Measurements from ENCODE around the gene GUCA2B.

Gene GUCA2B

DNA sequence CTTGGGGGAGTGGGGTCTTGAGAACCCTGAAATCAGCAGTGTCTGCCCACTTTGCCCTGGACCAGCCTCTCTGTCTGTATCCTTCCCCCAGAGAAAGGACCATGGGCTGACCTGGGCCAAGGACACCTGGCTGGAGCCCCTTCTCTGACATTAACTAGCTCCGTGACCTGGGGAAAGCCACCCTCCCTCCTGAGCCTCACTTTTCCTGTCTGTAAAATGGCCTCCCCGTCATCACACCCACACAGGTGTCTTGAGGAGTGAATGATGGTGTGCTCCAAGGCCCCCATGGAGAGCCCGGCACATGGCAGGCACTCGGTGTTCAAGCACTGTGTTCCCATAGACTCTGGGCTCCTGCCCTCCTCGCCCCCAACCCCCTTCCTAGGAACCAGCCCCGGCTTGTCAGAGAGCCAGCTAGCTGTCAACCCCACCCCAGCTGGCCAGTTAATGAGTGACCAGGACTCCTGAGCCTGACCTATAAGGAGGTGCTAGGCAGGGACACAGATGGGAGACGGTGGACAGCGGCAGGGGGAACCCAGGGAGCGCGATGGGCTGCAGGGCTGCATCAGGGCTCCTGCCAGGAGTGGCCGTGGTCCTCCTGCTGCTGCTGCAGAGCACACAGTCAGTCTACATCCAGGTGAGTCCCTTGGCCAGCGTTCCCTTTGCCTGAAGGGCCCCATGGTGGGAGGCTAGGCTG is at the start of gene GUCA2B:
TSS of gene GUCA2B (plus strand) at position 504 of the 694 bp plus-strand sequence. CDS start at position 545, 41 bp downstream.
- DNase-seq = no peak

DNA sequence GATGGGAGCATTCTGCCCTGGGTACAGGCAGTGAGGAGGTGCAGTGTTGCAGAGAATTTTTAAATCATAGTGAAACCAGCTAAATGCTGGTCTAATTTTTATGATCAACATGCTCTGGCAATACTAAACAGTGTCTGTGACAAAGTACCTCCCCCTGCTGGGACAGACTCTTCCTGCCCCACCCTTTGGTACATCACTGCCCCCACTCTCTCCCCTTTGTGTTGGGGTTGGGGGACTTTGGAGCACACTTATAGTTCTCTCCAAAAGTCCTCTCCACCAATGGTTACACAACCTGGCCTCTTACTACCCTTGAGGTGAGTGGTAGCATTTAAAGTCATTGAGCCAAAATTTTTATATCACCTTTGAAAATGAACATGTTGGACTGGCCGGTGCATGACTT is 48.2 kb upstream of the GUCA2B start:
- no peak for DNase-seq

DNA sequence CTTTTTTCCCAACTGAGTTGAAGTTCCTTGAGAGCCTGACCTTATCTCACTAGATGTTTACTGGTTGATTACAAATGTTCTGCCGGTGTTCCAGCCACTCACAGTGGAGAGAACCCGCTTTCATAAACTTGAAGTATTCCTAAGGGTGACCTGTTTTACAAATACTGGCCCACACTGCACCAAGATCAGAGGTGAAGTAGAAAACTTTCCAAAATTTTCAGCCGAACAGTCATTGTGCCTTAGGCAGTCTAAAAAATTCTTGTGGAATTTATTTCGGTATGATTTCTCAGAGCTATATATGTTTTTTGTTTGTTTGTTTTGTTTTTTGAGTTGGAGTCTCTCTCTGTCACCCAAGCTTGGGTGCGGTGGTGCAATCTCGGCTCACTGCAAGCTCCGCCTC is 44.9 kb upstream of the GUCA2B start:
- DNase-seq = no peak

DNA sequence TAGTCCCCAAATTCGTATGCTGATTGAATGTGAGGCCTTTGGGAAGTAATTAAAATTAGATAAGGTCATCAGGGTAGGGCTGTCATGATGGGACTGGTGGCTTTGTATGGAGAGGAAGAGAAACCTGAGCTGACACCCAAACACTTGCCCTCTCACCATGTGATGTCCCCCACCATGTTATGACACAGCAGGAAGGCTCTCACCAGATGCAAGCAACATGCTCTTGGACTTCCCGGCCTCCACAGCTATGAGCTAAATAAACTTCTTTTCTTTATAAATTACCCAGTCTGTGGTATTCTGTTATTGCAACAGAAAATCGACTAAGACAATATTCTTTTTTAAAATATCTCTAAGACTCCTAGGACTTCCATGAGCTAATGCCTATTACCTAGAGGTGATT is 43.6 kb upstream of the GUCA2B start:
- no peak for DNase-seq

DNA sequence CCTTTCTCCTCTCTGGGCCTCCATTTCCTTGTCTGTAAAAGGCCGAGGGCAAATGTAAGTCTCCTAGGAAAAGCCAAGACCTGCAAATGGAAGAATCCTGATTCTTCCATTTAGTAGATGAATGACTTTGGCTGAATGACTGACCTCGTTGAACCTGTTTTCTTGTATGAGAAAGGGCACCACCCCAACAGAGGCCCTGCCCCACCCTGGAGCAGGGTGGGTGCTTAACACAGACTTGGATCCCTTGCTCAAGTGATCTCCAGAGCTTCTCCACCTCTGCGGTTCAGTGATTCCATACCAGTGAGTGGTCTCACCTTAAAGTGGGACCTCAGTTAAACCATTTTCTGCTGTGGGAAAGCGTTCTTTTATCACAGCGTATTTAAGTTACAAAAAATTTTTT is 39.0 kb upstream of the GUCA2B start:
- no peak for DNase-seq

DNA sequence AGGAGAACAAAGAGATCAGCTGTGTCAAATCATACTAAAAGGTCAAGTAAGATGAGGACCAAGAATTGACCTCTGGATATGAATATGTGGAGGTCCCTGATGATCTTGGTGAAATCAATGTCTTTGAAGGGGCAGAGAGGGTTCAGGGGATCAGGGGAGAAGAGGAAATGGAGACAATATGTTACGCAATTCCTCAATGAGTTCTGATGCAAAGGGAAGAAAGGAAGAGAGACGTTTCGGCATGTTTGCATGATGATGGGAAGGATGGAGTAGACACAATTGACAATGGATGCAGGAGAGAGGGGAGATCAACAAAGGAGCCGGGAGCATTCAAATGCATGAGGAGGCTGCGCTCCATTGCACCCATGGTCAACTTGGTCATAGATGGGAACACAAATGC is 36.0 kb upstream of the GUCA2B start:
- no peak for DNase-seq

DNA sequence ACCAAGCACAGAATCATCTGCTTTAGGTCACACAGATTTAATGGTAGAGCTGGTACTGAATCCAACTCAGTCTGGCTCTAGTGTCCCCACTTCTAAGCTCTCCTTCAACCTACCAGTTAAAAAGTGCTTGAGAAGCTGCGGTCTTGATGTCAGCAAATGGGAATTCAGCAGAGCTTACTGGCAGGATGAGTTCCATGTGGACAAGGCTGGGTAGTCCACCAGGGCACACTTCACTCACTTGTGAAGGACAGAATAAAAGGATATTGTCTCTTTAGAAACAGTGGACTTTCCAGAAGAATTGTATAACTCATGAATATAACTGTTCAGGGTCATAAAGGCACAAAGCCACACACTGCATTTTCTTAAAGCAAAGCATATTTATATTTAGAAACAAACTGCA is 35.1 kb upstream of the GUCA2B start:
- no peak for DNase-seq

DNA sequence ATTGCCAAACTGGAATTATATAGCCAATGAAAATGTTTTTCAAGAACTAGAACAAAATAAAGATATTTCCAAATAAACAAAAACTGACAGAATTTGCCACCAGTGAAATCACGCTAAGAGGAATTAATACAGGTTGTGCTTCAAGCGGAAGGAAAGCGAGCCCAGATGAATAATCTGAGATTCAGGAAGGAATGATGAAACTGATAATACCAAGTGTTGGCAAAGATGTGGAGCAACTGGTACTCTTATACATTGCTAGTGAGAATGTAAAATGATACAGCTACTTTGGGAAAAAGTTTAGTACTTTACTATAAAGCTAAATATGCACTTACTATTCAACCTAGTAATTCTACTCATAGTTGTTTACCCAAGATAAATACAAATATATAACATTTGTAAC is 30.8 kb upstream of the GUCA2B start:
- no peak for DNase-seq

DNA sequence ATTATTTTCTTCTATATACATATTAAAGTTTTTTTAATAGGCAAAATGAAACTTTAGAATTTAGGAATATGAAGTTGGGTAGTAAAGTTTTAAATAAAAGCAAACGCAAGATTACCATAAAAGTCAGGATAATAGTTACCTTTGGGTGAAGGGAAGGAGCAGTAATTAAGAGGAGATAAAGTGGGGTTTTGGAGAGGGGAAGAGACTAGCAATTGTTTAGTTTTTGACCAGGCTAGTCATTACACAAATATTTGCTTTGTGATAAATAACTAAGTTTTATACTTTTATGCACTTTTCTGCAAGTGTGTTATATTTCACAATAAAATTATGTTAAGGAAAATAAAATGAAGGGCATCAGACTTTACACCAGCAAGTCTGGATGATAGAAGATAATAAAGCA is 27.7 kb upstream of the GUCA2B start:
- no peak for DNase-seq

DNA sequence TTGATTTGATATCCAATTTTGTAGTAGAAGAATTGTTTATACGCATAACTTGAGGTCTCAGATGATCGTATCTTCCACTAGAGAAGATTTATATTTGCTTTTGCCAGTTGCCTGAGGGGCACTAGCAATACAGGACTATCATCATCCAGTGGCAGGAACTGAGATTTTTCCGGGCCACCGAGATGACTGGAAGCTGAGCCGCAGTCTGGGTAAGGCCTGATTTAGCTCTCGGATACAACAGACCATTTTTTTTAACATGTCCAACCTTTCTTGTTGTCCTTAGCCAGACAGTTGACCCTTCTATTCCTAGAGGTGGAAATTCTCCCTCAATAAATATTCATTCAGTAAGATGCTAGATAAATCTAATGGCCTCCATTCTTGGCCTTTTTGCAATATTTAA is 25.4 kb upstream of the GUCA2B start:
- no peak for DNase-seq

DNA sequence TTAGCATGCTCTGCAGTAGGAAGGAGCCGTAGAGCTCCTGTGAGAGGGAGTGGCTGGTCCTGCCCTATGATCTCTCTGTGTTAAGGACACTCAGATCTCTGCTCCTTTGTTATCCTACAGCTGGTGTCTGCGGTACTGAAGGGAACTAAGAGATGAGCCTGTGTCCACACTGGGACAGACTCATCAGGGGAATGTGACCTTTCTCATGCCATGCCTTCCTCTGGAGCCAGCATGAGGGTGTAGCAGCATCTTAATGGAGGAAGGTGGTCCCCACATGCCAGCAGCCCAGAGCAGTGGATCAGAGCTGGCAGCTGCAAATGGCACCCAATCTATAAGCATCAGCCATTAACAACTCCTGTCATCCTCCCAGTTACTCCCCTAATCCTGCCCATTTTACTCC is 24.7 kb upstream of the GUCA2B start:
- no peak for DNase-seq

DNA sequence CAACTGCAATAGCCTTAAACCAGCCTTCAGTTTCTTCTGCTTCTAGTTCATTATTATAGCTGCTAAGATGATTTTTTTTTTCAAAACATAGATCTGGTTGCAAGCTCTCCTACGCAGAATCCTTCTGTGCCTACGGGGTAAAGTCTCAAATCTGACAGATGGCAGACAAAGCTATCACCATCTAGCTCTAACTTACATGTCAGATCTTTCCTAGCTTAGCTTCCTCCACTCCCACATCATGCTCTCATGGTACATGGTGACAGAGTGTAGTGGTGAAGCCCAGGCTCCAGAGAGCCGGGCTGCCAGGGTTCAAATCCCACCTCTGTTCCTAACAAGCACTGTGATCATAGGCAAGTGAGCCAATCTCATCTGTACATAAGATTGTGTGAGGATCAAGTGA is 24.2 kb upstream of the GUCA2B start:
- DNase-seq = no peak

DNA sequence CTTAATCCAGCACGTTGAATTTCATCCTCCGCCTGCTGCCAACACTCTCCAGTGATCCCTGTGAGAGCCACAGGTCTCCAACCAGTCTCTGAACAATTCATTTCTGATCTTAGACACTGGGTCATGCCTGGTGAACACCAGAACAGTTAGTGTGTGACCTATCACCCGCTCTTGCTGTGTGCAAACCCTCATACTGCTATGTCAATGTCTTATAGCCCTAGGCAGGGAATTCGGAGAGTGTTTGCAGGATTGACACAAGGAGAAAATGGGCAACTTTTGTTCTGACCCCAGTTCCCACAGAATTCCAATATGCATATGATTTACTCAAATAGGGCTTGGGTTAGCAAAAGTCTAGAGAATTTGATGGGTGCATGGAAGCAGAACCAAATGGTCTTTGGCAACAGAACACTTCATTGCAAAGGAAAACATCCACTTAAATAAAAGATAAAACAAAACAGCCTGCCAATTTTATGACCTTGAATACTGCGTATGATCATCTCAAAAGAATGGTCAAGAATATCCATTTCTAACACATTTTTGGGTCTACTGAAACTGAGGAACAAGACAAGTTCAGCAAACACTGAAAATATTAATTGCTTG is 23.0 kb upstream of the GUCA2B start:
- DNase-seq = no peak

DNA sequence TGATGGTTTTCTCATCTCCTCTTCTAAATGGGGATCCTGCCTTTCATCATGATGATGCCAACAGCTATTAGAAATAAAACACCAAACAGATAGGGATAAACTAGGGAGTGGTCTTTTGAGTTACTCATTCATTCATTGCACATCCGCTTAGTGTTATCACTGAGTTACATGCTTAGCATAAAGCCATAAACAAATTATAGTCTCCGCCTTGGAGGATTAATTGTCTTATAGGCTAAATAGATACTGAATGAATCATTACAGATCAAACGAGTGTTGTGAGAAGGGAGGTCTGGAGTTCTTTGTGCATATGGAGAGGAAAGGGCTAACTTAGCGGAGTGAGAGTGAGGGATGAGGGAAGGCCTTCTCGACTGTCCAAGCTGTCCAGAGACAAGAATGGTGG is 19.8 kb upstream of the GUCA2B start:
- DNase-seq = no peak

DNA sequence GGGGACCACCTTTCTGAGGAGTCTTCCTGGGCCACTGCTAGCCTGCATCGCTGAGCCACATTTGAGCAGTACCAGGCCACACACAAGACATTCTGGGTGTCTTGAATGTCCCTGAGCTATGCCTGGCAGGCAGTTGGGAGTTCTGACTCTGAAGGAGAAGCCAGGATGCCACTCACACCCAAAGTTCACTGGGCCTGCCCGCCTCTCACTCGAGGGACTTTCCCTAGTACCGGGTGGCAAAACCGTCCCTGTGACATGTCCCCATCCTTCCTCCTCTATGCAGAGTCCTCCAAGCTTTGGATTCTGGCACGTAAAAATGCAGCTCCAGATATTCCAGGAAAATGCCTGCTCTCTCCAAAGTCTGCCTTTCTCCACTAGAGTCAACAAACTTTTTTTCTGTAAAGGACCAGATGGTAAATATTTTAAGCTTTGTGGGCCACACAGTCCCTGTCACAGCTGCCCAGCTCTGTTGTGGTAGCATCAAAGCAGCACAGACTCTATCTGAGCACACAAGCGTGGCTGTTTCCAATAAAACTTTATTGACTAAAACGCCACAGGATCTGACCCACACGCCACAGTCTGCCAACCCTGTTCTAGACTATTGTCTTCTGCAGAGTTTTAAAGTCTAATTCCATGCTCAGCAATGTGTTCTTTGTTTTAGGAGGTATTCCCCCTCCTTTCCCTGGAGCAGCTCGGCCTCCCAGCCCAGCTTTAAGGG is 19.2 kb upstream of the GUCA2B start:
- no peak for DNase-seq

DNA sequence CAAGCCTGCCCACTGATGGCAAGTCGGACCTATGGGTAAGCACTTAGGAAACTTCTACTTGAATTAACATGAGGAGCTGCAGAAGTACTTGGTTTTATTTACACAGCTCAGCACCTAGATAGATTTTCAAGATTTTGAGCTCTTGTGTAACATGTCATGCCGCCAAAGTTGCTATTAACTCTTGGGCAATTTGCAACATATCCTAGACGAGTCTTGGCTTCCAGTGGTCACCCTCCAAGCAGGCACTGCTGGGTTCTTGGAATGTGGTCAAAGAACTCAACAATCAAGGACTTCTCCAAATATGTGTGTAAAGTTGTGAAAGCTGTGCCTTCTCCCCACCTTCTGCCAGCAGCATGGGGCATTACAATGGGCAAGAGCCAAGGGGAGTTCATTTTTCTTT is 17.8 kb upstream of the GUCA2B start:
- DNase-seq = no peak

DNA sequence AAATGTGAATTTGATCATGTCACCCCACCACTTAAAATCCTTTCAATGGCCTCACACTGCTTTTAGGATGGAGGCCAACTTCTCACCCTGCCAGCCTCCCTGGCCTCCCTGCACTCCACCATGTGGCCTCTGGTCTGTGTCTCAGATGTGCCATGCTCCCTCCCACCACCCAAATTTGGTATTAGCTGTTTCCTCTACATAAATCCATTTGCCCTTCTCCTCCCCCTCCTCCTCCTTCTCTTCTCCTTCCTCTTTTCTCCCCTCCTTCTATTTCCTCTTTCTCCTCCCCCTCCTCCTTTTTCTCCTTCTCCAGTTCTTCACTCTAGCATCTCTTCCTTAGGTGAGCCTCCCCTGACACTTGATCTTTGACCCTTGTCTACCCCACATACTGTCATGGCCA is 16.7 kb upstream of the GUCA2B start:
- DNase-seq = no peak

DNA sequence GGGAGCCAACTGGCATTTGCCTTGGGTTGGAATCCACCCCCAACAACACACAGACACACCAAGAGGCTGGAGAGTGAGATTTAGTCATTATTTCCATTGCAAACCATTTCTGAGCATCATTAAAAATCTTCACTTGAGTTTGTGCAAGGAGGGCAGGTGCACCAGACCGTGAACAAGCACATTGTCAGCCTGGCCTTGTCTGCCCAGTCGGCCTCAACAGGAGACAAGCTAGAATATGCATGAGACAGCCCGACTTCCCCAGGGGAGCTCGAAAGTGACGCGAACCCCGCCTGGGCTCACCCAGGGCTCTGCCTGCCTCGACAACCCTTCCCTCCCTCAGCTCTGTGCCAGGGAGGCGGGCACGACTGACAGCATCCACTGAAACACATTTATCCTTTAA is 15.4 kb upstream of the GUCA2B start:
- no peak for DNase-seq

DNA sequence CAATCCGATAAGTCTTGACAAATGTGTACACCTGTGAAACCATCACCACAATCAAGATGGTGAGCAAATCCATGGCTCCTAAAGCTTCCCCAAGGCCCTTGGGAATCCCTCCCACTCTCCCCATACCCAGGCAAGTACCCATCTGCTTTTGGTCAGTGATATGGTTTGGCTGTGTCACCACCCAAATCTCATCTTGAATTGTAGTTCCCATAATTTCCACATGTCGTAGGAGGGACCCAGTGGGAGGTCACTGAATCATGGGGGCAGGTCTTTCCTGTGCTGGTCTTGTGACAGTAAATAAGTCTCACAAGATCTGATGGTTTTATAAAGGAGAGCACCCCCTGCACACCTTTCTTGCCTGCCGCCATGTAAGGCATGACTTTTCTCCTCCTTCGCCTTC is 14.6 kb upstream of the GUCA2B start:
- no peak for DNase-seq

DNA sequence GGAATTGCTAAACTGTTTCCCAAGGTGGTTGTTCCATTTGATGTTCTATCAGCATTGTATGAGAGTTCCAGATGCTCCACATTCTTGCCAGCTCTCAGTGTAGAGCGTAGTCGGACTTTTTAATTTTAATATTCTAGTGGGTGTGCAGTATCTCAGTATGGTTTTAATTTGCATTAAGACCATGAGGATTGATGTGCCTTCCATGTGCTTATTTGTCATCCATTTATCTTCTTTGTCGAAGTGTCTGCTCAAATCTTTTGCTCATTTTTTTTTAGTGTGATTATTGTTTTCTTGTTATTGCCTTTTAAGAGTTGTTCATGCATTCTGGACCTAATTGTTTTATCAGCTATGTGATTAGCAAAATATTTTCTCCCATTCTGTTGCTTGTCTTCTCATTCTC is 13.8 kb upstream of the GUCA2B start:
- no peak for DNase-seq

DNA sequence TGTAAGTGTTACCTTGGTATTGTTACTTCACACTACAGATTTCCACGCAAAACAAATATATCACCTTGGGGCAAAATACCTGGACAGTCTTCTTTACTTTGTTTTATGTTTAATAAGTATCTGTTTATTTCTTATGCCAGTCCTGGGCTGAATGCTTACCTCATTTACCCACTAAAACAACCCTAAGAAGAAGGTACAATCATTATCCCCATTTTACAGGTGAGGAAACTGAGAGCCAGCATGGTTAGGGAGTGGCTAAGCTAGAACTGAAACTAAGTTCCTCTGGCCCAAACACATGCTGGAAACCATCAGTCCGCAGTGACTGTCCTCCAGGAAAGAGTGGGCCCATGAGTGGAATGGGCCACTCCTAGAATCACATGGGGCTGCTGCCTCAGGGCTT is 13.0 kb upstream of the GUCA2B start:
- no peak for DNase-seq

DNA sequence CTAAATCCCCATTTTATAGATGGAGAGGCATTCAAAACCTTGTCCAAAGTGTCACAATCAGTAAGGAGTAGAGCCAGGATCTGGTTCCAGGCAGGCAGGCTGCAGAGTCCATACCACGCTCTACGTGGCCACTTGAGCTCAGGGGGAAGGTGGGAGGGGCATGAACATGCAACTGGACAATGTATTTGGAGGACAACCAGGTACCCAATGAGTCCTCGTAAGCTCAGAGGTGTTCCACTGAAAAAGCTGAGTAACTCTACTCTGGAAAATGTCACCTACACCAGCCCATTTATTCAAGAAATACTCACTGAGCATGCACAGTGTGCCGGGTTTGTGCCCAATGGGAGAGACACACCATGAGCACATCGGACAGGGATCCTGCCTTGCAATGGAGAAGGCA is 11.2 kb upstream of the GUCA2B start:
- DNase-seq = no peak

DNA sequence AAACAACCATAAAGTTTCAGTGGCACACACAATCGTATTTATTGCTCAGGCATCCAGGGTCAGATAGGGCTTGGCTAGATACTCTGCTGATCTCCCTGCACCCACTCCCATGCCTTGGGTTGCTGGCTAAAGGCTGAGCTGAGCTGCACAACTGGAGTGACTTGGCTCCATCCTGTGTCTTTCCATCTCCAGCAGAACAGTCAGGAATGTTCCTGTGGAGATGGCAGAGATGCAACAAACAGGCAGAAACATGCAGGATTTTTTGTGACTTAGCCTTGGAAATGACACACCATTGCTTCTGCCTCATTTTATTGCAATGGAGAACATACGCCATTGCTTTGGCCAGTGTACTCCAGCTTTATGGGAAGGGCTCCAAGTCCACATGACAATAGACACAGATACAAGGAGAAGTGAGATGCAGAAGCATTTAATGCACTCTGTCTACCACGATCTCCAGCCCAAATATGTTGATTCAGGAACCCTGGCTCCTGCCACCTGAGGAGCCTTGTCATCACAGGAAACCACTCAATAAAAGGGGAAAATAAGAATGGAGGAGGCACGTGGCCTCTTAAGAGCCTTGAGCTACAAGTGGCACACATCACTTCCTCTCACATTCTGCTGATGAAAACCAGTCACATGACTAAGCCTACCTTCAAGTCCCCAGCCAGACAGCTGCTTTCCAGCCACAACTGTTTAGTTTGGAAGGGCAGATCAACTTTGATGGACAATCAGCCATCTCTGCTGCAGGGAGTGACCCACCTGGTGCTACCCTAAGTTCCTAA is 10.1 kb upstream of the GUCA2B start:
- DNase-seq = no peak
